Testis (tissue), 3 donors: Measurements from ENCODE around the gene C2CD4B. TPM values are rescaled to one million over a fixed set of nuclear protein-coding genes. Genes with fewer than 3 reads are reported as not detected.
A peak's percentile ranks its signal among the peaks of the same experiment; 100 is the strongest.

Experiments
- DNase-seq: peaks from one replicate; pipeline ENCODE4 v3.0.0-alpha.2; 2019
- H3K27ac ChIP-seq, 2 donors: fragments of 200-600 bp; sonication (generic); one replicate each; pipeline ENCODE4 v1.5.1; 2019
- H3K27me3 ChIP-seq: fragments of 200-600 bp; sonication (generic); one replicate; pipeline ENCODE4 v1.5.1; 2019
- H3K36me3 ChIP-seq: fragments of 200-600 bp; sonication (generic); one replicate; pipeline ENCODE4 v1.5.1; 2017; ENCODE audit warnings: low read depth; ENCODE audit errors: missing control alignments
- H3K4me1 ChIP-seq: fragments of 200-600 bp; sonication (generic); one replicate; pipeline ENCODE4 v1.5.1; 2019
- H3K4me3 ChIP-seq, 2 donors: fragments of 200-600 bp; sonication (generic); one replicate each; pipeline ENCODE4 v1.5.1; 2017 to 2019
- H3K9me3 ChIP-seq: fragments of 200-600 bp; sonication (generic); one replicate; pipeline ENCODE4 v1.5.1; 2017
- CTCF ChIP-seq, 3 experiments: fragments of 450-650 bp in 2 of 3; fragments of 200-600 bp in 1 of 3; sonication (generic) in 1 of 3; IDR thresholded peaks; one replicate each; pipeline ENCODE4 v1.5.1; 2016 to 2019; ENCODE audit warnings: antibody characterized with exemption in 3 of 3, mild to moderate bottlenecking in 2 of 3, moderate library complexity in 1 of 3
- POLR2A ChIP-seq: fragments of 450-650 bp; IDR thresholded peaks from one replicate; pipeline ENCODE4 v1.6.1; 2017; ENCODE audit warnings: antibody characterized with exemption, mild to moderate bottlenecking, moderate library complexity
- WGBS, 2 donors: methylation state at CpG; one replicate each; pipeline ENCODE4 v1.1.5; 2018; 5-methylcytosine and 5-hydroxymethylcytosine counted together
- intact Hi-C: fragments of 100-400 bp; cut with DNase I; formaldehyde crosslinking; loops from one replicate; pipeline ENCODE4 v1.15.1; 2023; ENCODE audit warnings: low total_unique reads
- polyA plus RNA-seq: library from polyadenylated mRNA; stranded (reverse); fragments of 350-450 nt; fragmentation: Illumina TruSeq; extraction: RNeasy Lipid Tissue Mini Kit (QIAGEN cat#74804); gene quantifications from one replicate; pipeline ENCODE4 v1.2.3, GENCODE V29; 2014; ENCODE audit warnings: low read depth, low replicate concordance; ENCODE audit not compliant: insufficient read depth
- total RNA-seq, 2 donors: library from RNA; depleted of rRNA; stranded (reverse); fragments of >200 nt; gene quantifications; one replicate each; pipeline ENCODE4 v1.2.3, GENCODE V29; 2016

C2CD4B gene
- total and polyA plus RNA-seq, 3 donors from 2014 or later: 0.26 to 2.9 (median 2.7) TPM

DNA sequence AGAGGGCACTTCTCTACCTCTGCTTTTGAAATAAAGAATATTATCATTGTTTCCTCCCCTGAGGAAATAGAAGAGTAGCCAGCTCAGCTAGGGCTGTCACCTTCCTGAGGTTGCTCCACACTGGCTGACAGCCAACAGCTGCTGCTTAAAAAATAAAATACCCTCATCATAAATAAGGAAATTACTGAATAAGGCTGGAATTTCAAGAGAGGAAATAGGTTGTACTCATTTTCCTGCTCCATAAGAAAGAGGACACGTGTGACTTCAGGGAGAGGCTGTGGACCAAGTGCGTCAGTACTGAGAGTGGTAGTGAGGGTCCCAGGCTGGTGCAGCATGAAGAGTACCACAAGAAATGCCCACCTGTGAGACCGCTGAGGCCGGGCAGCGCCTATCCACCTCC lies 8.1 kb upstream of the C2CD4B start:
- no peaks in the 10 kb centered on the region for H3K9me3 ChIP-seq
- WGBS, 2 donors: 81 to 88% methylated on average over 5 of the region's 5 CpGs
- no peaks in the 10 kb centered on the region for H3K36me3 ChIP-seq
- H3K27ac ChIP-seq: no peak overlapping the region
- no peak overlapping the region for H3K4me3 ChIP-seq
- intact Hi-C loops: no loop called here
- no peaks in the 10 kb centered on the region for H3K4me1 ChIP-seq
- DNase-seq: no peak
- H3K27me3 ChIP-seq: no peaks in the 10 kb centered on the region
- TF ChIP-seq CTCF (IDR thresholded peaks at IDR 0.05) (no peak), POLR2A (no peak)

- no peak for DNase-seq
- intact Hi-C loops: no loop called here
- Histone ChIP-seq H3K36me3 (no peaks in the 10 kb centered on the region), H3K9me3 (no peaks in the 10 kb centered on the region), H3K4me1 (no peaks in the 10 kb centered on the region), H3K27ac (no peak overlapping the region), H3K27me3 (no peaks in the 10 kb centered on the region), H3K4me3 (no peak overlapping the region)
- TF ChIP-seq CTCF (IDR thresholded peaks at IDR 0.05): no peak
- no peak for TF ChIP-seq POLR2A
- 67% methylated on average over 7 of the region's 7 CpGs for WGBS, 2 donors
These were observed 6.8 kb upstream of the C2CD4B start for GRCh38 chr15:62171882-62172281.

- intact Hi-C loops: no loop called here
- Histone ChIP-seq H3K27ac (no peak overlapping the region), H3K9me3 (no peaks in the 10 kb centered on the region), H3K27me3 (no peaks in the 10 kb centered on the region), H3K36me3 (no peaks in the 10 kb centered on the region), H3K4me3 (peak overlapping the region in 1 of 2 donors; percentile 44), H3K4me1 (no peaks in the 10 kb centered on the region)
- DNase-seq: no peak
- no peak for TF ChIP-seq CTCF (IDR thresholded peaks at IDR 0.05)
- TF ChIP-seq POLR2A: no peak
- 40 to 50% methylated on average over 11 of the region's 11 CpGs for WGBS, 2 donors
These were observed 799 bp upstream of the C2CD4B start for GRCh38 chr15:62165793-62166375.

DNA sequence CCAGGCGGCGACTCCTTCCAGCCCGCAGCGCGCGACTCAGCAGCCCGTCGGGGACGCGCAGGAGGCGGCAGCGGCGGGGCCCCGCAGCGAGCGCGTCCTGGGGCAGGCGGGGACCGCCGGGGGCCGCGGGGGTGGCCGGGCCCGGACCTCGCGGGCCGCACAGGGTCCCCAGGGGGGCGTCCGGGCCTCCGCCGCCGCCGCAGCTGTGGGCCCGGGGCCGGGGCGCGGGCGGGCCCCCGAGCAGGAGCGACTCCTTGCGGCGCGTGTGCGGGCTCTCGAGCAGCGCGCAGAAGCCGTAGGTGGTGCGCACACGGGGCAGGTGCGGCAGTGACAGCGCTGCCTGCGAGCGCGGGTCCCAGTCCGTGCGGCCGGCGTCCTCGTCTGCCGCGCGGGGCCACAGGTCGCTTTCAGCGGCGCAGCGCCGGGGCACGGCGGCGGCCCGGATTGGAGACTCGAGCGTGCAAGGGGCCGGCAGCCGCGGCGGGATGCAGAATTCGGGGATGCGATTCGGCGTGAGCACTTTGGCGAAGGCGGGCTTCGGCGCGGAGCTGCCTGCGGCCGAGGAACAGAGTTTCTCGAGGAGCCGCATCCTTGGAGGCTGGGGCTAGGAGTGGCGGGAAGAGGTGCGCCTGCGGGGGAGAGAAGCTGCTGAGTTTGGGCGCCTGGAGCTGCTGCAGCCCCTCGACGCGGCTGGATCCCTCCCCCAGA lies 535 bp downstream of the C2CD4B start:
- 0 to 2% methylated on average over 11 to 54 of the region's 98 CpGs for WGBS, 2 donors
- Histone ChIP-seq H3K4me1 (no peaks in the 10 kb centered on the region), H3K4me3 (peak overlapping the region; percentile 22 to 45), H3K36me3 (no peaks in the 10 kb centered on the region), H3K9me3 (no peaks in the 10 kb centered on the region), H3K27me3 (no peaks in the 10 kb centered on the region), H3K27ac (no peak overlapping the region)
- TF ChIP-seq POLR2A (no peak), CTCF (IDR thresholded peaks at IDR 0.05) (no peak)
- no peak for DNase-seq
- intact Hi-C loops: no loop called here

GRCh38 chr15:62164014-62164395 lies 1.1 kb downstream of the C2CD4B start:
- Histone ChIP-seq H3K27ac (peak overlapping the region in 1 of 2 donors; percentile 15), H3K9me3 (no peaks in the 10 kb centered on the region), H3K36me3 (no peaks in the 10 kb centered on the region), H3K27me3 (no peaks in the 10 kb centered on the region), H3K4me1 (no peaks in the 10 kb centered on the region), H3K4me3 (peak overlapping the region; percentile 22 to 45)
- intact Hi-C loops: no loop called here
- TF ChIP-seq CTCF (IDR thresholded peaks at IDR 0.05): no peak
- TF ChIP-seq POLR2A: no peak
- no peak for DNase-seq
- WGBS, 2 donors: 0% methylated on average over 48 of the region's 52 CpGs; no CpG with 5 or more reads in 1 of the 2 donors
